ENCODE data around the gene FAXDC2. TPM values are rescaled to one million over a fixed set of nuclear protein-coding genes. Genes with fewer than 3 reads are reported as not detected.

The FAXDC2 gene
- total and polyA plus RNA-seq, 2 donors (not counting 1 experiment from before 2014, with no cell fraction given) = 11.9 to 20.6 TPM

DNA sequence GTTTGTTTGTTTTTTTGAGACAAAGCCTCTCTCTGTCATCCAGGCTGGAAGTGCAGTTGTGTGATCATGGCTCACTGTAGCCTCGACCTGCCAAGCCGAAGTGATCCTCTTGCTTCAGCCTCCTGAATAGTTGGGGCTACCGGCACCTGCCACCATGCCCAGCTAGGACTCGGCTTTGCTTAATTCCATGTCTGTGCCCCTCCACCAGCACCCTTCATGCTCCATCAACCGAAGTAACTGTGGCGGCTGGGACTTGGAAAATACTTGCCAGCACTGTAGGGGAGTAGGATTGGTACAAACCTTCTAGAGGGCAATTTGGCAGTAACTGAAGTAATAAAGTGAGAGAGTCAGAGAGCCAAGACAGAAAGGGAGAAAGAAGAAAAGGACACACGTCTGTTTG, 19.0 kb downstream of the FAXDC2 start:
- TF ChIP-seq CTCF (conservative IDR thresholded peaks at IDR 0.05 in 1 of 2, IDR thresholded peaks at IDR 0.05 in 1 of 2; ENCODE audit: low read depth in 1 of 2, low read length in 2 of 2) (no peak), EZH2 (IDR thresholded peaks at IDR 0.05; ENCODE audit: low read length, missing control alignments) (no peak)
- H3K9me3 ChIP-seq (ENCODE audit: control insufficient read depth, insufficient read depth, low read depth, low read length) = no peaks in the 10 kb centered on the region
- H3K36me3 ChIP-seq (ENCODE audit: control insufficient read depth, insufficient read depth, low read length) = peaks cover 7% of the 10 kb centered on the region
- H3K4me3 ChIP-seq (replicated peaks in 1 of 4; ENCODE audit: control extremely low read depth in 1 of 4, insufficient read depth in 1 of 4, low read depth in 3 of 4, low read length in 4 of 4) = no peak overlapping the region
- H3K79me2 ChIP-seq (ENCODE audit: control insufficient read depth, insufficient read depth, low read length) = no peaks in the 10 kb centered on the region
- no peak overlapping the region for H3K4me2 ChIP-seq (ENCODE audit: extremely low read depth, insufficient read depth, low read length)
- no peak overlapping the region for H3K27ac ChIP-seq (ENCODE audit: insufficient read depth, low read length)
- no peak for DNase-seq (ENCODE audit: low read depth in 2 of 2)
- H3K9ac ChIP-seq (ENCODE audit: insufficient read depth, low read length) = no peak overlapping the region
- H3K4me1 ChIP-seq (ENCODE audit: control insufficient read depth, extremely low read depth, insufficient read depth, low read length) = peaks cover 5% of the 10 kb centered on the region
- no peaks in the 10 kb centered on the region for H3K27me3 ChIP-seq (ENCODE audit: control insufficient read depth, insufficient read depth, low read length)
- no peaks in the 10 kb centered on the region for H4K20me1 ChIP-seq (ENCODE audit: control insufficient read depth, extremely low read depth, insufficient read depth, low read length)
- no peak overlapping the region for H2AFZ ChIP-seq (ENCODE audit: low read length)

DNA sequence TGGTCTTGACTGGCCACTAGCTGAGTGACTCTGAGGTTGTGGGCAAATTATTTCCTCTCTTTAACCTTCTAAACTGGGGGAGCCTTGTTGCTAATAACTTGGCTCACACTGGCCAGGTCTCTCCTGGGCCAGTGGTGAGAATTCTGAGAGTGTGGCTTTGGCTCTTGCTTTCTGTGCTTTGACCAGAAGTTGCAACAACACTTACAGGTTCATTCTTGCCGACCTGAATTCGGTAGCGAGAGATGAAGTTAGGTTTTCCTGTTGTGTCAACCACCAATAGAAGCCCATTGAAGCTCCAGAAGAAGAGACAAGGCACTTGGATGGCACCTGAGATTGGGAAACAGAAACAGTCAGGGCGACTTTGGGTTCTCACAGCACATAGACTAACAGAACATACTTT, 19.8 kb downstream of the FAXDC2 start:
- H3K4me2 ChIP-seq (ENCODE audit: extremely low read depth, insufficient read depth, low read length) = no peak overlapping the region
- no peak overlapping the region for H3K27ac ChIP-seq (ENCODE audit: insufficient read depth, low read length)
- no peaks in the 10 kb centered on the region for H3K27me3 ChIP-seq (ENCODE audit: control insufficient read depth, insufficient read depth, low read length)
- peaks cover 7% of the 10 kb centered on the region for H3K36me3 ChIP-seq (ENCODE audit: control insufficient read depth, insufficient read depth, low read length)
- H3K4me3 ChIP-seq (replicated peaks in 1 of 4; ENCODE audit: control extremely low read depth in 1 of 4, insufficient read depth in 1 of 4, low read depth in 3 of 4, low read length in 4 of 4) = no peak overlapping the region
- no peak for DNase-seq (ENCODE audit: low read depth in 2 of 2)
- H3K9me3 ChIP-seq (ENCODE audit: control insufficient read depth, insufficient read depth, low read depth, low read length) = no peaks in the 10 kb centered on the region
- H3K79me2 ChIP-seq (ENCODE audit: control insufficient read depth, insufficient read depth, low read length) = no peaks in the 10 kb centered on the region
- no peak overlapping the region for H2AFZ ChIP-seq (ENCODE audit: low read length)
- H3K9ac ChIP-seq (ENCODE audit: insufficient read depth, low read length) = no peak overlapping the region
- no peaks in the 10 kb centered on the region for H4K20me1 ChIP-seq (ENCODE audit: control insufficient read depth, extremely low read depth, insufficient read depth, low read length)
- peaks cover 5% of the 10 kb centered on the region for H3K4me1 ChIP-seq (ENCODE audit: control insufficient read depth, extremely low read depth, insufficient read depth, low read length)
- TF ChIP-seq CTCF (conservative IDR thresholded peaks at IDR 0.05 in 1 of 2, IDR thresholded peaks at IDR 0.05 in 1 of 2; ENCODE audit: low read depth in 1 of 2, low read length in 2 of 2) (no peak), EZH2 (IDR thresholded peaks at IDR 0.05; ENCODE audit: low read length, missing control alignments) (no peak)

GRCh38 chr5:154830219-154830595, 20.2 kb downstream of the FAXDC2 start:
- H4K20me1 ChIP-seq (ENCODE audit: control insufficient read depth, extremely low read depth, insufficient read depth, low read length) = no peaks in the 10 kb centered on the region
- no peak overlapping the region for H3K4me3 ChIP-seq (replicated peaks in 1 of 4; ENCODE audit: control extremely low read depth in 1 of 4, insufficient read depth in 1 of 4, low read depth in 3 of 4, low read length in 4 of 4)
- H3K4me2 ChIP-seq (ENCODE audit: extremely low read depth, insufficient read depth, low read length) = no peak overlapping the region
- H3K9ac ChIP-seq (ENCODE audit: insufficient read depth, low read length) = no peak overlapping the region
- H3K79me2 ChIP-seq (ENCODE audit: control insufficient read depth, insufficient read depth, low read length) = no peaks in the 10 kb centered on the region
- DNase-seq (ENCODE audit: low read depth in 2 of 2) = no peak
- H3K4me1 ChIP-seq (ENCODE audit: control insufficient read depth, extremely low read depth, insufficient read depth, low read length) = peaks cover 5% of the 10 kb centered on the region
- no peaks in the 10 kb centered on the region for H3K27me3 ChIP-seq (ENCODE audit: control insufficient read depth, insufficient read depth, low read length)
- H3K9me3 ChIP-seq (ENCODE audit: control insufficient read depth, insufficient read depth, low read depth, low read length) = no peaks in the 10 kb centered on the region
- H2AFZ ChIP-seq (ENCODE audit: low read length) = no peak overlapping the region
- peaks cover 7% of the 10 kb centered on the region for H3K36me3 ChIP-seq (ENCODE audit: control insufficient read depth, insufficient read depth, low read length)
- TF ChIP-seq CTCF (conservative IDR thresholded peaks at IDR 0.05 in 1 of 2, IDR thresholded peaks at IDR 0.05 in 1 of 2; ENCODE audit: low read depth in 1 of 2, low read length in 2 of 2) = no peak
- no peak for TF ChIP-seq EZH2 (IDR thresholded peaks at IDR 0.05; ENCODE audit: low read length, missing control alignments)
- no peak overlapping the region for H3K27ac ChIP-seq (ENCODE audit: insufficient read depth, low read length)

Measured in fibroblast of lung (primary cell).